Measurements from ENCODE around the gene NAV2.

The NAV2 gene

DNA sequence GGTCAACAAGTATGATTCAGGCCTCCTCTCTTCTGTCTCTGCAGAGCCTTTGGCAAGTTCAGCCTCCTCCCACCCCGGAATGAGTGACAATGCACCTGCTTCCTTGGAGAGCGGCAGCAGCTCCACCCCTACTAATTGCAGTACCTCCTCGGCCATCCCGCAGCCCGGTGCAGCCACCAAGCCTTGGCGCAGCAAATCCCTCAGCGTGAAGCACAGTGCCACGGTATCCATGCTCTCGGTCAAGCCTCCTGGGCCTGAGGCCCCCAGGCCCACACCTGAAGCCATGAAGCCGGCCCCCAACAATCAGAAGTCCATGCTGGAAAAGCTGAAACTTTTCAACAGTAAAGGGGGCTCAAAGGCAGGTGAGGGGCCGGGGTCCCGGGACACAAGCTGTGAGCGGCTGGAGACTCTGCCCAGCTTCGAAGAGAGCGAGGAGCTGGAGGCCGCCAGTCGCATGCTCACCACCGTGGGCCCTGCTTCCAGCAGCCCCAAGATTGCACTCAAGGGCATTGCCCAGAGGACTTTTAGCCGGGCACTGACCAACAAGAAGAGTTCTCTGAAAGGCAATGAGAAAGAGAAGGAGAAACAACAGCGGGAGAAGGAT is 220.6 kb downstream of the NAV2 start:
- no peak for DNase-seq

DNA sequence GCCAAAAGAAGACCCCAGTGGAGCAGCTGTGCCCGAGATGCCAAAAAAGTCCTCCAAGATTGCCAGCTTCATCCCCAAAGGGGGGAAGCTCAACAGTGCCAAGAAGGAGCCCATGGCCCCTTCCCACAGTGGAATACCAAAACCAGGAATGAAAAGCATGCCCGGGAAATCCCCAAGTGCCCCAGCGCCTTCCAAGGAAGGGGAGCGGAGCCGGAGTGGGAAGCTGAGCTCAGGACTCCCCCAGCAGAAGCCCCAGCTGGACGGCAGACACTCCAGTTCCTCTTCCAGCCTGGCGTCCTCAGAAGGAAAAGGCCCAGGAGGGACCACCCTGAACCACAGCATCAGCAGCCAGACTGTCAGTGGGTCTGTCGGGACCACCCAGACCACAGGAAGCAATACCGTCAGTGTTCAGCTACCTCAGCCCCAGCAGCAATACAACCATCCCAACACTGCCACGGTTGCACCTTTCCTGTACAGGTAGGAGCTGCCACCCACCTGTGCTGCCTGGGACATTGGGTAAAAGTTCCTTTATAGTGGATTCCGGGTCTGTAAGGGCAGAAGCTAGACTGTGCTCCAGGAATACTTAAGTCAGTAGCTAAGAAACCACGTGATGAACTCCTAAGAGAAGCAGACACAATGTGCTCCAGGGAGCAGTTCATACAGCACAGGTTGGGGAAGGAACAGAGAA is 221.3 kb downstream of the NAV2 start:
- no peak for DNase-seq

DNA sequence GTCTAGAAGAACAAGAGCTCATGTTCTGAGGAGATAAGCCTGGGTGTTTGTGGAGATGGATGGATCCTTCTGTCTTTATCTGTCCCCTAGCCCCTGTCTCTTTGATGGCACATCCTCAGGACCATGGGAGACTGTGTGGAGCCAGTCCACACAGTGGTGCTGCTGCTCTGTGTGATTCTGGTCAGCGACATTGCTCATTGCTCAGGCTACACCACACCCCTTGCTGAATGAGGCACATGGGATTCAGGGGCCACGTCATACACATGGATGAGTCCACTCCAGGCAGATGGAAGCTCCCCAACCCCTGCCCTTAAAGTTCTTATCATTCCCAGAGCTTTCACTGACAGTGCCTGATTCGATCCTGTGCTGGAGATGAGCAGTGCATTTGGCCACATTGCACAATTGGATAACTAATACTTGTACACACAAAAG is 222.2 kb downstream of the NAV2 start:
- no peak for DNase-seq

DNA sequence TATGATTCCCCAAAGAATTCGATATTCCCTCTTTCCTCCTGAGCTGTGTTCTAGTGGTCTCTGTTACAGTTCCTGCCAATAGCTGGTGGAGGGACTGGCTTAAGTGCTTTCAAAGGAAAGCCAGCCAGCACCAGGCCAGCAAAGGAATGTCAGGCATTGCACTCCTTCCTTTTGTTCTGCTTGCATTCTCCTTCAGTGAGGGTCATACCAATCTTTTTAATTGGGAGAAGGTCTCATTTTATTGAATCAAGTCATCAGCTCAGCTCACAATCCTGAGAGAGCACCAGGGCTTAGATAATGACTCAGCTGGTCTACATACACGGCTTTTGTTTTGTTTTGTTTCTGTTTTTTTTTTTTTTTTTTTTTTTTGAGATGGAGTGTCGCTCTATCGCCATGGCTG is 222.9 kb downstream of the NAV2 start:
- no peak for DNase-seq

DNA sequence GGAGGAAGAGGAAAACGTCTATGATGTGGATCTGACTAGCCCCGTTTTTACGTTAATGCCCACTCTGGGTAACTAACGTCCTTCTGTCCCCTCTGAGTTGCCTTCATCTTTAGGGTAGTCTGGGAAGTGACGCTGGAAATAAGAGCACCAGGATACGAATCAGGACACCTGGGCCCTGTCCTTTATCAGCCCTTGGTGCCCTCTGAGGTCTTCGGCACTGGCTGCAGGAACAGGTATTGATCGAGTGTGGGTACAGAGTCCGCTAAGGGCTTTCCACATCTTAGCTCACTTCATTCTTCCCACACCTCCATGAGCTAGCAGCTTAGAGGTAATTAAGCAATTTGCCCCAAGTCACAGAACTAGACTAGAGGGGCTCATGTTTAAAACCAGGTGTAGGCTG is 223.8 kb downstream of the NAV2 start:
- no peak for DNase-seq

DNA sequence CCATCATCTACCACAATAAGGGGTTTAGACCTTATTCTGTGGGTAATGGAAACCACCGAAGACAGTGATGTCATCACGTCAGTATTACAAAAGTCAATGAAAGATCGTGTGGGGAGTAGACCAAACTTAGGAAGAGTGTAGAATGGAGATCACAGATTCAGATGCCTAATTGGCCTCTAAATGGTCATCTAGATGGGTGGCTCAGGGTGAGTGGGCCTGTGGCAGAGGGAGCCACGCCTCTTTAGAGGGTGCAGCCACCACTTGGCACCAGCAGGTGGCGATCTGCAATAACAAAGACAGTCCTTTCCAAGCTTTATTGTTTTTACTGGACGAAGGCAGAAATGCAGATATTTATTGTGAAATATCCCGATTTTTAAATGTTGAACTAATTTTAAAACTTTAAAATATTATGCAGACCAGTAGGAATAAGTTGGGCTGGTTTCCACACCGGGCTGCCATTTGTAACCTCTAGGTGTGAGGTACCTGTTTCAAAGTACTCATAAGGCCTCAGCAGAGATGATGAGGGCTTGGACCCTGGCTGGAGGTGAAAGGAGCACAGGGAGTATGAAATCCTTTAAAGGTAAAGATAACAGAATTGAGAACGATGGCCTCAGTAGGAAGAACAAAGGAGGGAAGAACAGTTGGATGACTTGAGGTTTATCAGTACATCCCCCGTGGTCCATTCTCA is 225.7 kb downstream of the NAV2 start:
- DNase-seq: peak; percentile 45 to 53

DNA sequence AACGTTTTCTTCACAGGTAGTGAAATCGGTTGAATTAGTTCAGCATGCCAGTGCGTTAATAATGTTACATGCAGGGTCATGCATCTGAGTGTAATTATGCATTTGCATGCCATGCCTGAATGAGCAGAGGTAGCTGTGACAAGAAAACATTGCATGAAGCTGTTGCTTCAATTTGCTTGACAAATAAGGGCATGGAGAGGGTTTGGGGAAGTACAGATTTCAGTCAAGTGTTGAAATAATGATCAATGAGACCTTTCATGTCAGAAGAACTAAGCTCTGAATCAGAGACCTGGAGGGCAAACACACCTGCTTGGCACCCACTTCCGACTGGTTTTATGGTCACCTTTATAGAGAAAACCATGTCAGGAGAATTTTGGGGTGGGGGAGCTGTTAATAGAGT is 226.2 kb downstream of the NAV2 start:
- no peak for DNase-seq

DNA sequence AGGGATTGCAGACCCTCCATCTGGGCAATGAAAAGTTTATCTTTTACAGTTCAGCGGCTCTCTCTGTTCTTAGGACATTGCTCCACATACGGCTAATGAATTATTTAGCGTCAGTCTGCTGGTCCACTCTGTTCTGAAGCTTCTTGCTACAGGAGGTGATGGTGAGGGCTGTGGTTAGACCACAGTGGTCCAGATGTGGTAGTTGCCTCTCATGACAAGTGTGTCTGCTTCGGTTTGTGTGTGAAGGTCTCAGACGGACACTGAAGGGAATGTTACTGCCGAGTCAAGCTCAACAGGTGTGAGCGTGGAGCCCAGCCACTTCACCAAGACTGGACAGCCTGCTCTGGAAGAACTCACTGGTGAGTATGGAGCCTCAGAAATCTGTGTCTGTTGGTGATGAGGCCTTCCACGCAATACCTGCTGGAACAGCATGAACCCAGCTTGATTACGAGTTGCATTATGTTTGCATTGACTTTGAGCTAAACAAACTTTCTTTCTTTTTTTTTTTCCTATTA is 226.8 kb downstream of the NAV2 start:
- DNase-seq: no peak

DNA sequence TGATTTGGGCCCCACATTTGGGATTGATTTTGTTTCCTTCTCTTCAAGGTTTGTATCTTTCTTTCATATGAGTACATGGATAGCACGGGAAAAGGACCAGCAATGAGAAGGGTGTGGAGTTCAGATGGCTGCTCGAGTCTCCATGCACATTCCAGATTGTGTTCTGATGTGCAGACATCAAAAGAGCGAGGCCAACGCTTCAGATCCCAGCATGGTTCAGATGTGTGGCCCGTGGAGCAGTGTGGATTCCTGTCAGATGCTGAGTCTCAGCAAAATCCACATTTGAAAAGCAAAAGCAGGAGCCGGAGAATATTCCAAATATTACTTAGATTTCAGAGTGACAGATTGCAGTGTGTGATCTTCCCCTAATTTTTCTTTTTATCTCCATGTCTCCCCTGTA is 228.2 kb downstream of the NAV2 start:
- no peak for DNase-seq

DNA sequence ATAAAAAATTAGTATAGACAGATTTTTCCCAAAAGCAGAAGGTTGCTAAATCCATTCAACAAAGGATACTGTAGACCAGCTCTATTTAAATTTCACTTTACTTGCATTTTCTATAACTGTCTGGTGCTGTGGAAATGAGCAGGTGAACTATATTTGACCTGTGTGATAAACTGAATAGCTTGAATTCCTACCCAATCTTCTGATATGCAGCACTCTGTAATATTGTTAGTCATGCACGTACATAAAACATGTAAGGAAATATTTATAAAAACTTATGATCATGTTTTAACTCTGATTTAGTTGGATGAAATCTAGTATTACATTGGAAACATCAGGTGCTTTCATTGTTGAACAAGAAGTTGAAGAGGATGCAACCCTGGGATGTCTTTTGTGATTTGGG is 234.0 kb downstream of the NAV2 start:
- DNase-seq: no peak

DNA sequence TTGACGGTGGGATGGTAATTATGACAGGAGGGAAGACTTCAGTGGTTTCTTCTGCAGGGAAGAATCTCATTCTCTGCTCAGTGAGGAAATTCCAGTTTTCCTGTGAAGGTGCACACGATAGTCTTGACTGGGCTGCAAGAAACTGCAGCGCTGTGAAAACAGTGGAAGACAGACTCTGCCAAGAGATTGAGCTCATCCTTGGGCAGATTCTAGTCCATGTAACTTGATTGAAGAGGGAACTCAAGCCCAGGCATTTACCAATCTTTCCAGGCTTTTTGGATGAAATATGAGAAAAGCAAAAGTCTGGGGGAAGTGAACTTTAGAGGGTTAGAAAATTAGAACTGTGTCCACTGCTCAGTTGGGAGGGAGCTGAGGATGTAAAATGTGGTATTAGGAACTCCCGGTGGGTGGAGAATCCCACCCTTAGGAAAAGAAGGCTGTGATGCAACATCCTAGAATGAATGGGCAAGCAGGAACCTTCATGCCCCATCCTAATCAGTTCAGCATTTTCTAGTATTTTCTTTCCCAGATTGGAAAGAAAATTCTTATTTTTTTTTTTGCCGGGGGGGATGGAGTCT is 235.0 kb downstream of the NAV2 start:
- no peak for DNase-seq

DNA sequence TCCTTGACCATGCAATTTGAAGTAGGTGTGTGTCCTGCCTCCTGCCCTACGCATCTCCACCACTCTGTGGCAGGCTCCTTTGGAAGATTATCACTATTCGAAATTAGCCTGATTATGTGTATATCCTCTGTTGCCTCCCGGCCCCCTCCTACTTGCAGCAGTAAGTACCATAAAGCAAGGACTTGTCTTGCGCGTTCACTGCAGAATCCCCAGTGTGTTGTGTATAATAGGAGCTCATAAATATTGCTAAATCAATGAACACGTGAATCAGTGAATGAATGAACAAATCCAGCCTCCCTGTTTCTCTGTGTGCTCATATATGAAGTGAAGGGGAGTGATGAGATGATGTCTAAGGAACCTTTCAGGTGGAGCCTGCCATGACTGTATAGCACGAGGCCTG is 237.0 kb downstream of the NAV2 start:
- DNase-seq: no peak

DNA sequence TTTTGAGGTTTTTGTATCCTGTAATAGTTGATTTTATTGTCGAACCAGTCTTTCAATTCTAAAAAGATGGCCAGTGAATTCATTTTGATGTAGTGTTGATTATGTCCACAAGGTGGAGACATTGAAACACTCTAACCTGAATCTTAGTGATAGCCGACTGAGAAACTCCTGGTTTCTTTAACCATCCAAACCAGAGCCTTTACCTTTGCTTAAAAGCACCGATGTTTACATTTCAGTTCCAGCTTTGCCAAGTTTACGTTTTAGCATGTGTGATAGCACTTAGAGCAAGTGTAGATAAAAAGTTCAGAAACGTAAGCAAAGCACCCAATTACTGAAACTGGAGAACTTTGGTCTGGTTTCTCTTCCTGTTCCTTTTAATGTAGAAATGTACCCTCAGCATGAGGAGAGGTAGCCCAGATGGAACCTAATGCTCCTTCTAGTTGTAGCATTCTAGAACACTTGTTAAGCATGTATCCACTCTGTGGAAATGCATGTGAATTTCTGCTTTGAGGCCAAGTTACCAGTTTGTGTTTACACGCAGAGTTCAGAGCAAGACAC is 239.0 kb downstream of the NAV2 start:
- no peak for DNase-seq

DNA sequence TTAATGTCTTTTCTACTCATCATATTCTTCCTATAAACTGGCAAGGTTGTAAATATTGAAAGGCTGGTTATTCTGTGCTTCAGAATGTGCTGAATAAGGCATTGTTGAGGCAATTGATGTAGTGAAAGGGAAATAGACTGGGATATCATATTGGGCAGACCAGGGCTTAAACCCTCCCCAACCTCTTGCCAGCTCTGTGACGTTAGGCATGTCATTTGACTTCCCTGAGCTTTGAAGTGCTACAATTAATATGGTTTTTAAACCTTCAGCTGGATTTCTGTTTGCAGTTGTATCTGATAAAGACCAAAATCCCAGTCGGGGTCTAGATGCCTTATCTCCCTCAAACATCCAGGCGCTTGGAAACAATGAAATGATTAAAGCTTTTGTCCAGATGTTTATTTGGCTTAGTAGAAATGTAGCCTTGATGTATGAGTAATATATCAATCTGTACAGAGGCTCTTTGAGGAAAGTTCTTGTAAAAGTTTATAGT is 239.5 kb downstream of the NAV2 start:
- DNase-seq: no peak

DNA sequence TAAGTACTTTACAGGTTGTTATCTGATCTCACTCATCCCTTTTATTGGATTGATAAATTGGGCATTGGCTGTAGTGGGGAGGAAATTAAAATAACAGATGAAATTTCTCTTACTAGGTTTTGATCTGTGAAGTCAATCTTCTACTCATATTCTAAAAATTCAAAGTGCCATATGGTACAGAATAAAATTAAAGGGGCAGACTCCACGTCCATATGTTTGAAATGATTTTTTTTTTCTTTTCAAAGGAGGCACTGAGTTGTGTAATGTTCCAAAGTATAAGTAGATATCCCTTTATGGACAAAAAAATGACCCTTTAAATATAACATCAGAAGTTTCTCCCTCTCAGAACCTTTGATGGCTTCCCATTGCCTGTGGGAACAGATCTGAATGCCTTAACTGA is 240.3 kb downstream of the NAV2 start:
- DNase-seq: no peak

DNA sequence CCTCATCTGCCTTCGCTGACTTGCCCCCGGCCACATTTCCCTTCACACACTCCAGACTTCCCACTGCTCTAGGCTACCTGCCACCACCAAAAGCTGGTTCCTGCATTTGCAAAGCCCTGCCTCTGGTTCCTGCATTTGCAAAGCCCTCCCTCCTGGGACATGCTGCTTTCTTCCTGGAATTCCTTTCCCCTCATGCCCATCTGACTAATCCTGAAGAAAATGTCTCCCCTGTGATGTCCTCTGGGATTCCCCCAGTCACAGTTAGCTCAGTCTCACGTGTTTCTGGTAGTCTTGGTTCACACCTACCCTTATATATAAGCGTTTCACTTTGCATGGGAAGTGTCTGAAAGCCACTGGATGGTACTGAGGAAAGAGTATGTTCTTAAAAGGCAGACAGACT is 240.7 kb downstream of the NAV2 start:
- no peak for DNase-seq

DNA sequence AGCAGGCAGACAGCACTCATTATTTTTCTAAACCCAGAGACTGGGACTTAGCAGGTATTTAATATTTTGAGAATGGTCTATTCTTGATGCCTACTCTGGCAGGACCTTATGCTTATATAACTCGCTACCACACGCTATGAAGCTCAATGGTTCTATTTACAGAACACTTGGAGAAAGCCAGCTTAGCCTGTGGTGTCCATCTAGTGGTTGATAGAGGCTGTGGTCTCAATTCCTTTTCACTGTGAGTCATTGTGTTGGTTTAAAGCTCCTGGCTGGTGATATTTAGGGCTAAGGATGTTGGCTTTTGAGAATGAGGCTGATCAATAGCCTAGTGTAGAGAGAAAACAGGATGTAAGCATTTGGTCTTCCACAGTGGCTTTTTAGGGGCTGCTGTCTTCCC is 241.3 kb downstream of the NAV2 start:
- no peak for DNase-seq

DNA sequence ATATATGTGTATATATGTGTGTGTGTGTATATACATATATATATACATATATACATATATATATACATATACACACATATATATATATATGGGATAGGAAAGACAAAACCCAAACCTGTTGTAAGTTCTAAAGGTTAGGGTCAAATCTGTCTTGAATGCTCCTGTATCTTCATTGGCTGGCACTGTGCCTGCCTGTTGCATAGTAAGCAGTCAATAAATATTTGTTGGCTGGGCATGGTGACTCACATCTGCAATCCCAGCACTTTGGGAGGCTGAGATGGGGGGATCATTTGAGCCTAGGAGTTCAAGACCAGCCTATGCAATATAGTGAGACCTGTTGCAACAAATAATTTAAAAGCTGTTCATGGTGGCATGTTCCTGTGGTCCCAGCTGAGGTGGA is 242.3 kb downstream of the NAV2 start:
- no peak for DNase-seq

DNA sequence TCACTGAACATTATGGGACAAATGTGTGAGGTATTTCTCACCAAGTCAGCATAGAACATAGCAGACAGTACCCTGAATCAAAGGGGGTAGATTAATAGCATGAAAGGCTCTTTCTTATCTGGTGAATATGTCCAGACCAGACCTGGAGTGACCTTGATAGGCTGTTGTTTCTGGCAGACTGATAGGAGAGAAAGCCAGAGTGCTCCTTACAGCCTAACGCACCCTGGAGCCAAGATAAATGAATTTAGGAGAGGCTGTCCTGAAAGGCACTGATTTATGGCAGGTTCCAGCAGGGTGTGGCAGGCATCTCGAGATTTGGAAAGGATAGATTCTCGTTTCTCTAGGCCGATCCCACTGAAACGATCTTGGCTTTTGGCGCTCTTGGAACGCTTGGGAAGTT is 243.0 kb downstream of the NAV2 start:
- DNase-seq: no peak

DNA sequence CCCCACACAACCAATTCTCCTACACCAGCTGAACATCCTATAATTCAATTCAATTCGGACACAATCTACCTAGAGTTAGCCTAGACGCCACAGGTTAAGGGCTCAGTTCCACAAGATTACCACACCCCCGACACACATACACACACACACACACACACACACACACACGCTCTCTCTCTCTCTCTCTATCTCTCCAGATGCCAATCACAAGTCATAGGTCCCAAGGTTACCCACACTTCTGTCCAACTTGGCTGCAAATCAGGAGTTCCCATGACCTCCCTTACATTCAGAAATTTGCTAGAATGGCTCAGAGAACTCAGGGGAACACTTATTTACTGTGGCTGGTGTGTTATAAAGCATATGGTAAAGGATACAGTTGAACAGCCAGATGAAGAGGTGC is 243.6 kb downstream of the NAV2 start:
- DNase-seq: no peak

DNA sequence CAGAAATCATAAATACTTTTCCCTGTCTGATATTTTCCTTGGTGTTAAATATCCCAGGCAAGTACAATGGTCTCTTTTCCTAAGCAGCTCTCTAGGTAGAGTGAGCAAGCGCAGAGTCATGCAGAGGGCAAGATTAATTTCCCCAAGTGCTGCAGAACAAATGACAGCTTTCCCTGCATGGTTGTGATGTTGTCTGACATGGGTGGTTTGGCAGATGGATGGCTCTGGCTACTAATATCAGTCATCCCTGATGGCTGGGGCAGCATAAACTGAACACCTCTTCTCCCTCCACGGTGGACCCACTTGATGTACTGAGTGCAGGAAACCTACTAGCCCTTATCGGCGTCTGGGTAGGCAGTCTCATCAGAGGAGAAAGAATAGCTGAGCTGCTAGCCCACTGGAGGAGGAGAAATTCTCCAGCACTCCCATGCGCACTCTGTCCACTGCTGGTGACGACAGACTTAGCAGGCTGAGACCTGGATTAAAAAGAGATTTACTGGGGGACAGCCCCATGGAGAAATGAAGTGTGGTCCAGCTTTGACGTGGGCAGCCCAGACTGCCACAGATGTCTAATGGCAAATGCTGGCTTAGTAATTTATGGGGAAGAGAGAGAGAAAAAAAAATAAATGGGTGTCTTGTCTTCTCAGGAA is 244.8 kb downstream of the NAV2 start:
- no peak for DNase-seq

DNA sequence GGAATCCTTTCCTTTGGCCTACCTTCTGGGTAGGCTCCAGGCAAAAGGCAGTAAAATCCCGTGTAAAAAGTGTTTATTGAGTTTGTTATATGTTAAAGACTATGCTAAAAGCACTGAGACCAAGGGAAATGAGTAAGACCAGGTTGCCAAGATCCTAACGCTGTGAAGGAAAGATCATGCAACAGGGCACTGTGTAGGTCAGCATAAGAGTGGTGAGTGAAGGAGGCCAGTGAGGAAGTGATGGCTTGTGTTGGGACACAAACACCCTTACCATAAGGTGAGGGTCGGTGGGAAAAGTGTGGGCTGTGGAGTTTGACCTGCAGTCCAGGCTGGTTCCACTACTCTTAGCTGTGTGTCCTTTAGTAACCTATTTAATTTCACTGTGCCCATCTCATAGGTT is 245.6 kb downstream of the NAV2 start:
- no peak for DNase-seq

DNA sequence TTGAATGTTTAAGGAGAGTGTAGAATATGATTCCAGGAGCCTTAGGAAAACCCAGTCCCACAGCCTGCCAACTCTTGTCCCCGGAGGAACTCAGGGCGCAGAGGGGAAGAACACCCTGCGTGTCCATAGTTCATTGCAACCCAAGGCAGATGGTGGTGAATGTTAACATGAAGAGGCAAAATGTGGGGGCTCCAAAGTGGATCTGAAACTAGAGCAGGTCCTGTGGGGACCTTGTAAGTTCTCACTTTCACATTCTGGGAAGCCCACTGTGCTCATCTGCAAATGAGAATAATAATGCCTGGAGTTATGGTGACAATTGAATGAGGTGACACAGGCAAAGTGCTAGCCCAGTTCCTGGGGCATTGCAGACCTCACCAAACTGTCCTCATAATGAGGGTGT is 246.6 kb downstream of the NAV2 start:
- DNase-seq: no peak
